GM12891 (cell line): ENCODE results near the gene RAB11FIP4.

Source experiments
- POLR2A ChIP-seq: IDR thresholded peaks from 2 replicates; pipeline ENCODE4 v1.6.1; 2011; ENCODE audit warnings: low read depth, low read length, control low read depth
- POLR2AphosphoS5 ChIP-seq: IDR thresholded peaks from 2 replicates; pipeline ENCODE4 v1.6.1; 2011; ENCODE audit warnings: low read depth, low read length, control low read depth
- TAF1 ChIP-seq: IDR thresholded peaks from 2 replicates; pipeline ENCODE4 v1.6.1; 2011; ENCODE audit warnings: low read depth, low read length, control low read depth

GRCh38 chr17:31586946-31587345, 195.5 kb downstream of the RAB11FIP4 start:
- TF ChIP-seq TAF1, result no peak
- TF ChIP-seq POLR2AphosphoS5, result no peak
- no peak for TF ChIP-seq POLR2A
